Endothelial cell of umbilical vein (primary cell): ENCODE data around the gene KCTD5.

Source experiments
- EZH2 ChIP-seq: IDR thresholded peaks from 2 replicates; pipeline ENCODE4 v1.6.1; 2012; ENCODE audit warnings: borderline replicate concordance, low read depth, mild to moderate bottlenecking, moderate library complexity, low read length, inconsistent platforms; ENCODE audit not compliant: severe bottlenecking
- FOS ChIP-seq: IDR thresholded peaks from 2 replicates; pipeline ENCODE4 v1.6.1; 2011; ENCODE audit warnings: mild to moderate bottlenecking, low read length, moderate library complexity, borderline replicate concordance; ENCODE audit not compliant: insufficient read depth
- GATA2 ChIP-seq: IDR thresholded peaks from 2 replicates; pipeline ENCODE4 v1.7.0; 2011; ENCODE audit warnings: low read depth, mild to moderate bottlenecking, moderate library complexity, mixed read lengths, low read length; ENCODE audit not compliant: insufficient read length, insufficient read depth
- JUN ChIP-seq: IDR thresholded peaks from 2 replicates; pipeline ENCODE4 v1.6.1; 2011; ENCODE audit warnings: borderline replicate concordance, low read depth; ENCODE audit not compliant: insufficient read length, insufficient read depth
- MAX ChIP-seq: IDR thresholded peaks from 2 replicates; pipeline ENCODE4 v1.6.1; 2011; ENCODE audit not compliant: insufficient read depth, insufficient read length
- MYC ChIP-seq: IDR thresholded peaks from one replicate; pipeline ENCODE4 v1.6.1; 2011; ENCODE audit warnings: mild to moderate bottlenecking, low read depth, low read length
- POLR2A ChIP-seq: IDR thresholded peaks from 2 replicates; pipeline ENCODE4 v1.6.1; 2012; ENCODE audit warnings: low read depth, mild to moderate bottlenecking, control low read depth, low read length
- POLR2AphosphoS5 ChIP-seq: IDR thresholded peaks from 2 replicates; pipeline ENCODE4 v1.6.1; 2012; ENCODE audit warnings: low read depth, mild to moderate bottlenecking, control low read depth, low read length, moderate library complexity; ENCODE audit not compliant: insufficient read depth
- TF ChIP-seq, protein P1 (sequence below), 2 donors: IDR thresholded peaks; 1 replicate in 1 of 2; 2 replicates in 1 of 2; pipeline ENCODE4 v1.5.1; 2011; ENCODE audit warnings: low read length in 2 of 2, mild to moderate bottlenecking in 2 of 2, moderate library complexity in 2 of 2, control low read depth in 1 of 2, inconsistent platforms in 1 of 2, low read depth in 1 of 2; ENCODE audit not compliant: insufficient read depth in 1 of 2; ENCODE audit errors: extremely low read depth in 1 of 2

DNA sequence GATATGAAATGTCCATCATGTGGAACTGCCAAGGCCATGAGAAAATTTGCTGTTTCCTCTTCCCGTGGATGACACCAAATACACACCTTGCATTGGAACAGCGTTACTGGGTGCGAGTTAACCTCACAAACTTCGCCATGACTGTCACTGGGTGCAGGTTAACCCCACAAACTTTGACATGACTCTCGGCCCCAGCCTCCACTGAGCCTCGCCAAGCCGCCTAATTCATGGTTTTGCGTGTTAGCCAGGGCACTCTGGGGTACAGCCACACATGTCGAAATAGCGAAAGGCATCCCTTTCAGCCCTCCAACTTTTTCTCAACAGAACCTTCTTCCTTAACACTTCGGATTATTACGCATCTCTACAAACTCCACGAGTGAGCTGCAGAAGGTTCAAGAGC is 10.6 kb upstream of the KCTD5 start:
- TF ChIP-seq POLR2A (no peak), EZH2 (no peak), POLR2AphosphoS5 (no peak), MAX (no peak), JUN (no peak), MYC (no peak), GATA2 (no peak), FOS (no peak)
- TF ChIP-seq, protein P1, sequence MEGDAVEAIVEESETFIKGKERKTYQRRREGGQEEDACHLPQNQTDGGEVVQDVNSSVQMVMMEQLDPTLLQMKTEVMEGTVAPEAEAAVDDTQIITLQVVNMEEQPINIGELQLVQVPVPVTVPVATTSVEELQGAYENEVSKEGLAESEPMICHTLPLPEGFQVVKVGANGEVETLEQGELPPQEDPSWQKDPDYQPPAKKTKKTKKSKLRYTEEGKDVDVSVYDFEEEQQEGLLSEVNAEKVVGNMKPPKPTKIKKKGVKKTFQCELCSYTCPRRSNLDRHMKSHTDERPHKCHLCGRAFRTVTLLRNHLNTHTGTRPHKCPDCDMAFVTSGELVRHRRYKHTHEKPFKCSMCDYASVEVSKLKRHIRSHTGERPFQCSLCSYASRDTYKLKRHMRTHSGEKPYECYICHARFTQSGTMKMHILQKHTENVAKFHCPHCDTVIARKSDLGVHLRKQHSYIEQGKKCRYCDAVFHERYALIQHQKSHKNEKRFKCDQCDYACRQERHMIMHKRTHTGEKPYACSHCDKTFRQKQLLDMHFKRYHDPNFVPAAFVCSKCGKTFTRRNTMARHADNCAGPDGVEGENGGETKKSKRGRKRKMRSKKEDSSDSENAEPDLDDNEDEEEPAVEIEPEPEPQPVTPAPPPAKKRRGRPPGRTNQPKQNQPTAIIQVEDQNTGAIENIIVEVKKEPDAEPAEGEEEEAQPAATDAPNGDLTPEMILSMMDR (IDR thresholded peaks at IDR 0.05; ENCODE audit: extremely low read depth in 1 of 2, insufficient read depth in 1 of 2, low read depth in 1 of 2, low read length in 2 of 2), result no peak
